Osteocyte (in vitro differentiated cells): ENCODE measurements around the gene RPL36A. TPM values are rescaled to one million over a fixed set of nuclear protein-coding genes. Genes with fewer than 3 reads are reported as not detected.

ENCODE experiments used
- DNase-seq: peaks from one replicate; pipeline ENCODE4 v3.0.0; 2021; ENCODE audit warnings: mixed read lengths; ENCODE audit not compliant: unreplicated experiment; ENCODE audit errors: extremely low spot score
- H3K27ac Mint-ChIP-seq: one replicate; pipeline ENCODE4 v1.8.0; 2021; ENCODE audit warnings: mild to moderate bottlenecking, mixed read lengths; ENCODE audit not compliant: unreplicated experiment
- H3K27me3 Mint-ChIP-seq: one replicate; pipeline ENCODE4 v1.8.0; 2021; ENCODE audit warnings: mixed read lengths; ENCODE audit not compliant: unreplicated experiment
- H3K36me3 Mint-ChIP-seq: one replicate; pipeline ENCODE4 v1.8.0; 2021; ENCODE audit warnings: mixed read lengths; ENCODE audit not compliant: unreplicated experiment
- H3K4me1 Mint-ChIP-seq: one replicate; pipeline ENCODE4 v1.8.0; 2021; ENCODE audit warnings: mixed read lengths; ENCODE audit not compliant: unreplicated experiment
- H3K4me3 Mint-ChIP-seq: one replicate; pipeline ENCODE4 v1.8.0; 2021; ENCODE audit warnings: mild to moderate bottlenecking, moderate library complexity, mixed read lengths; ENCODE audit not compliant: unreplicated experiment
- H3K9me3 Mint-ChIP-seq: one replicate; pipeline ENCODE4 v1.8.0; 2021; ENCODE audit warnings: mixed read lengths; ENCODE audit not compliant: unreplicated experiment
- total RNA-seq: library from RNA; stranded (reverse); gene quantifications from 2 replicates; pipeline ENCODE4 v1.2.1, GENCODE V29; 2021
- TF ChIP-seq, protein P1 (sequence below): fragments of 200-600 bp; sonication (generic); IDR thresholded peaks from 2 replicates; pipeline ENCODE4 v1.5.0; 2021; ENCODE audit warnings: antibody characterized with exemption, mild to moderate bottlenecking, moderate library complexity

The RPL36A gene
- total RNA-seq, 1 donor from 2014 or later: 266 TPM

DNA sequence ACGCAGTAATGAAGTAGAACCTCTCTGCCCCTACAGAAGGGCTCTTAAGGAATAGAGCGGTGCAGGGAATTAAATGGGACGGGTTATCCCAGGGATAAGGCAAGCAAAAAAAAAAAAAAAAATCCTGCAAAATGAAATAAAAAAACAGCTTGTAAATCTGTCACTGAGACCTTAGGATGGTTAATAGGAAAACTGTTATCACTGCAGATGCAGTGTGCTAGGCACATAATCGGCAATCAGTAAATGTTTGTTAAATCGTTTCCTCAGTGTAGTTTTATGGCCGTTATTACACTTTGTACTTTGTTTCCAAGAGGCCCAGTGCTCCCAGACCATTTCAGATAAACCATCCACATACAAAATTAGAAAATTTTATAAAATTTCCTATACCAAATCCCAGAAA, 18.2 kb downstream of the RPL36A start:
- Mint-ChIP-seq H3K9me3 (peaks cover 1% of the 10 kb centered on the region), H3K4me3 (peak overlapping the region; percentile 84), H3K4me1 (peaks cover 25% of the 10 kb centered on the region), H3K27me3 (no peaks in the 10 kb centered on the region), H3K27ac (peak overlapping the region; percentile 99), H3K36me3 (peaks cover 4% of the 10 kb centered on the region)
- TF ChIP-seq, protein P1, sequence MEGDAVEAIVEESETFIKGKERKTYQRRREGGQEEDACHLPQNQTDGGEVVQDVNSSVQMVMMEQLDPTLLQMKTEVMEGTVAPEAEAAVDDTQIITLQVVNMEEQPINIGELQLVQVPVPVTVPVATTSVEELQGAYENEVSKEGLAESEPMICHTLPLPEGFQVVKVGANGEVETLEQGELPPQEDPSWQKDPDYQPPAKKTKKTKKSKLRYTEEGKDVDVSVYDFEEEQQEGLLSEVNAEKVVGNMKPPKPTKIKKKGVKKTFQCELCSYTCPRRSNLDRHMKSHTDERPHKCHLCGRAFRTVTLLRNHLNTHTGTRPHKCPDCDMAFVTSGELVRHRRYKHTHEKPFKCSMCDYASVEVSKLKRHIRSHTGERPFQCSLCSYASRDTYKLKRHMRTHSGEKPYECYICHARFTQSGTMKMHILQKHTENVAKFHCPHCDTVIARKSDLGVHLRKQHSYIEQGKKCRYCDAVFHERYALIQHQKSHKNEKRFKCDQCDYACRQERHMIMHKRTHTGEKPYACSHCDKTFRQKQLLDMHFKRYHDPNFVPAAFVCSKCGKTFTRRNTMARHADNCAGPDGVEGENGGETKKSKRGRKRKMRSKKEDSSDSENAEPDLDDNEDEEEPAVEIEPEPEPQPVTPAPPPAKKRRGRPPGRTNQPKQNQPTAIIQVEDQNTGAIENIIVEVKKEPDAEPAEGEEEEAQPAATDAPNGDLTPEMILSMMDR: no peak
- no peak for DNase-seq

DNA sequence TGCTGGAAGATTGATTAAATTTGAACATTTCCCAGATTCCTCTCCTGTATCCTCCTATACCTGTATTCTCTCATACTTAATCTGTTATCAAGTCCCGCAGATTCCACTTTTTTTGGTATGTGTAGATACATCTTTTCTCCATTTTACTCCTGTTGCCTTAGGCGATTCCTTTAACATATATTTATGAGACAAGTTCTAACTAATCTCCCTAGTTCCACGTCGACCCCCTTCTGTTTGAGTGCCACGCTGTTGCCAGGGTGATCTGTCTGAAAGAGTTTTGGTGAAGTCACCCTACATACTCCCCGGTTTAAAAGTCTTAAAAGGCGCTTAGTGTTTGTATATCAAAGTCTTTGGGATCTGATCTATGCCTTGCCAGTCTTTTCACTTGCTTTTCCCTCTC, 19.6 kb downstream of the RPL36A start:
- H3K36me3 Mint-ChIP-seq: peaks cover 3% of the 10 kb centered on the region
- DNase-seq: no peak
- no peak overlapping the region for H3K27ac Mint-ChIP-seq
- H3K27me3 Mint-ChIP-seq: no peaks in the 10 kb centered on the region
- H3K9me3 Mint-ChIP-seq: no peaks in the 10 kb centered on the region
- H3K4me3 Mint-ChIP-seq: peak overlapping the region; percentile 59
- H3K4me1 Mint-ChIP-seq: peaks cover 25% of the 10 kb centered on the region
- TF ChIP-seq, protein P1: no peak

DNA sequence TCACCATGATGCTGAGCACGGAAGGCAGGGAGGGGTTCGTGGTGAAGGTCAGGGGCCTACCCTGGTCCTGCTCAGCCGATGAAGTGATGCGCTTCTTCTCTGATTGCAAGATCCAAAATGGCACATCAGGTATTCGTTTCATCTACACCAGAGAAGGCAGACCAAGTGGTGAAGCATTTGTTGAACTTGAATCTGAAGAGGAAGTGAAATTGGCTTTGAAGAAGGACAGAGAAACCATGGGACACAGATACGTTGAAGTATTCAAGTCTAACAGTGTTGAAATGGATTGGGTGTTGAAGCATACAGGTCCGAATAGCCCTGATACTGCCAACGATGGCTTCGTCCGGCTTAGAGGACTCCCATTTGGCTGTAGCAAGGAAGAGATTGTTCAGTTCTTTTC, 21.2 kb downstream of the RPL36A start:
- H3K27ac Mint-ChIP-seq: no peak overlapping the region
- no peaks in the 10 kb centered on the region for H3K9me3 Mint-ChIP-seq
- H3K36me3 Mint-ChIP-seq: peaks cover 3% of the 10 kb centered on the region
- TF ChIP-seq, protein P1: no peak
- no peak overlapping the region for H3K4me3 Mint-ChIP-seq
- no peaks in the 10 kb centered on the region for H3K27me3 Mint-ChIP-seq
- peaks cover 20% of the 10 kb centered on the region for H3K4me1 Mint-ChIP-seq
- DNase-seq: no peak

DNA sequence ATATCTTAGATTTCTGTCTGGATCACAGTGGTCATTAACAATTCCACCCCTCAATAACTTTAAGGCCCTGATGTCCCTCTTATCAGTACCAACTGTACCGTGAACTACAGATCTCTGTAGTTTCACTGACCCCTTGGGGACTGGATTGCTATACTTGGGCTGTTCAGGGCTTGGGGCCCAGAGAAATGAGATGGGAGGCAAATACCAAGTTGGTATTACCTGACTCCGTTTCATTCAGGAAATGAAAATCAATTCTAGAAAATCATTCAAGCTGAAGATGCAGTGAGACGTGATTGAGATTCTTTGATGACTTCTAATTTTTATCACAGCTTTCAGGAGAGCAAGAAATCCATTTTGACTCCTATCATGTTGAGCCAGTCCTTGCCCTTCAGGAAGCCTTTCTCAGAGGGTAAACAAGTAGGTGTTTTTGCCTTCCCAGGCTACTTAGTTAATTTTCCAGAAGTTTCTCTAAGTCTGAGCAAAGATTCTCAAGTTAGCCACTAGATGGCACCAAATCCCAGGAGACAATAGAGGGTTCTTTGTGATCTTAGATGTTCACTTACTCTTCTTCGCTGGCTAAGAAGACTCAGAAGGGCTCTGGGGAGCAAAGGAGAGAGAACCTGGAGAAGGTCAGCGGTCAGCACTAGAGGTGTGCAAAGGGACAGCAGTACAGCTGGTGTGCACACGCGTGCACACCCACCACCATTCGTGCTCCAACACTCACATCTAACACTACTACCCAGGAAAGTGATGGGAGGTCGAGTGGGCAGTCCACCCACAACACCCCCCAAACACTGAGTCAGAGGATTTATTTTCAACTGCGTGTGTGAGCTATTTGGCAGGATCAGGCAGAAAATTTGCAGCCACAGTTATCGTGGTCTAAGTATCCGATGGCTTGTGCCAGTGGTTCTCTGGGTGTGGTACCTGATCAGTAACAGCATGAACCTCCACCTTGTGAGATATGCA, 24.7 kb downstream of the RPL36A start:
- H3K4me1 Mint-ChIP-seq: peaks cover 25% of the 10 kb centered on the region
- TF ChIP-seq, protein P1: peak; percentile 78
- peaks cover 2% of the 10 kb centered on the region for H3K9me3 Mint-ChIP-seq
- H3K36me3 Mint-ChIP-seq: peaks cover 6% of the 10 kb centered on the region
- no peaks in the 10 kb centered on the region for H3K27me3 Mint-ChIP-seq
- no peak overlapping the region for H3K27ac Mint-ChIP-seq
- H3K4me3 Mint-ChIP-seq: no peak overlapping the region
- DNase-seq: no peak

DNA sequence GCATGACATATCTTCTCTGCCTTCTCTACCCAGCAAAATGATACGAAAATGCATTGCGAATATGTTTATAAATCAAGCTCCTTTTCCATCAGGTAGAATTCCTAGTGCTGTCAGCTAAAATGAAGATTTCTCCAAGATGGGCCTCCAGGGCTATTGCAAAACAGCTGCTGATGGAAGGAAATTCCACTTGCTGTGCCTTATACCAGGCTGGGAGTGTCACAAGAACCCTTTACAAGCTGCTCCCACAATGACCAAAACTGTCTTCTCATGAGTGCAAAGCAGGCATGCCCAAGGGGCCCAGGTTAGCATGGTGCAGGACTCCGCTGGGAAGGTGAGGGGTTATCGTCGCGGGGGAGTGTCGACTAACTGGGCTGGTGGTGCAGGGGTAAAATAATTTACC, 25.9 kb downstream of the RPL36A start:
- Mint-ChIP-seq H3K27ac (no peak overlapping the region), H3K36me3 (peaks cover 6% of the 10 kb centered on the region), H3K9me3 (peaks cover 4% of the 10 kb centered on the region), H3K4me1 (peaks cover 20% of the 10 kb centered on the region), H3K27me3 (no peaks in the 10 kb centered on the region), H3K4me3 (no peak overlapping the region)
- TF ChIP-seq, protein P1: no peak
- DNase-seq: no peak
